Measurements from ENCODE around the gene DDA1.

The DDA1 gene

DNA sequence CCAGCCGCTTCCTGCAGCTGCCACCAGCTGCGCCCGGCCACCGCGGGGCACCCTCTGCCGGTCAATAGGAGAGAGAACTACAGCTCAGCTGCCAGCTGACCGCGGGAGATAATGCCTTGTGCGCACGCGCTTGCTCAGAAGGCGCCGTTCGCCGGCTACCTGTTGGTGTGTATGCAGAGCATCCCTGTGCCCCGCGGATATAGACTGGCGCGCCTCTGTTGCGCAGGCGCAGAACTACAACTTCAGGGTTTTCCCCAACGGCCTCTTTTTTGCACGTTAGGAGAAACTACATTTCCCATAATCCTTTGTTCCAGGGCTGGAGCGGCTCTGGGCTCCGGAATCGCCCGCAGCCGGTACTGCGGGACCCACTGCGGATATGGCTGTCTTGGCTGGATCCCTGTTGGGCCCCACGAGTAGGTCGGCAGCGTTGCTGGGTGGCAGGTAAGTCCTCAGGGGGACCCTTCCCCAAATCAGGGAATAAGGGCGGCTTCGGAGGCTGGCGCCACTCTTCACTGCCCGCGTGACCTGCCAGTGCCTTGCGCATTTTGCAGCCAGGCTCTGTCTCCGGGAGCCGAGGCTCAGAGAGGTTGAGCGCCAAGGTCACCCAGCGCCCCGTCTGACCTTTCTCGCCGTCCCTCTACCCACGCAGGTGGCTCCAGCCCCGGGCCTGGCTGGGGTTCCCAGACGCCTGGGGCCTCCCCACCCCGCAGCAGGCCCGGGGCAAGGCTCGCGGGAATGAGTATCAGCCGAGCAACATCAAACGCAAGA lies 3.7 kb upstream of the DDA1 start, which contains the start of gene MRPL34:
Gene MRPL34, plus strand, starts transcription at position 356 of the 768 bp plus-strand sequence. Its CDS starts 21 bp downstream, at position 377.
- in situ Hi-C loops (cut with HindIII; ENCODE audit: low pct_ligation_motif_present, low pct_unique_long_range_greater_than_20kb, low sequenced_read_pairs): no loop called here
- peak; percentile 97 for DNase-seq

DNA sequence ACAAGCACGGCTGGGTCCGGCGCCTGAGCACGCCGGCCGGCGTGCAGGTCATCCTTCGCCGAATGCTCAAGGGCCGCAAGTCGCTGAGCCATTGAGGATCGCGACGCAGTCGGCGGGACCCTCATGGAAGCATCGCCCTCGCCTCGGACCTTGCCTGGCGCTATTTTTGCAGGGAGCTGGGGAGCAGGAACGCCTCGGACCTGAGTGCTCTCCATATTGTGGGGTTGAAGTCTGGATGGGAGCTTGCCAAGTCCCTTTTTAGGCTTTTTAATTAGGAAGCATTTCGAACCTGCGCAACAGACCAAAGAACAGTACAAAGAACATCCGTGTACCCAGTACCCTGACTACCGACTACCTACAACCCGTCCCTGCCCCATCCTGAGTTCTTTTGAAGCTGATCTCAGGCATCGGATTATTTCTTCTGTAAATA lies 3.1 kb upstream of the DDA1 start:
- in situ Hi-C loops (cut with HindIII; ENCODE audit: low pct_ligation_motif_present, low pct_unique_long_range_greater_than_20kb, low sequenced_read_pairs): no loop called here
- DNase-seq: no peak

DNA sequence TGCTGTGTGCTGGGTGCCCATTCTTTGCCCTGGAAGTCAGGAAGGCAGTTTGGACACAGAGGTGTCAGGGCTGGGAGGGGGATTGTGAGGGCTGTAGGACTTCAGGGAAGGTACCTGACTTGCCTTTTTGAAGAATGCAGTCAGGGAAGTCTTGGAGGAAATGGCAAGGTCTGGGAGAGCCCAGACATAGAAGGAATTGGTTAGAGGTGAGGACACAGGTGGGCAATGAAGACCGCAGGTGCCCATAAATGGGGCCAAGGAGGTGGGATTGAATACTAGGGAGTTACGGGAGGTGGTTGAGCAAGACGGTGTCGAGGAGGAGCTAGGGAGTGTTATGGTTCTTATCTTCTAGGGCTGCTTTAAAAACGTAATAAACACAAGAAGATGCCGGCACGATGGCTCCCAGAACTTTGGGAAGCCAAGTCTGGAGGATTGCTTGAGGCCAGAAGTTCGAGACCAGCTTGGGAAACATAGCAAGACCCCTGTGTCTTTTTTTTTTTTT lies 1.4 kb upstream of the DDA1 start:
- no peak for DNase-seq
- in situ Hi-C loops (cut with HindIII; ENCODE audit: low pct_ligation_motif_present, low pct_unique_long_range_greater_than_20kb, low sequenced_read_pairs): no loop called here

DNA sequence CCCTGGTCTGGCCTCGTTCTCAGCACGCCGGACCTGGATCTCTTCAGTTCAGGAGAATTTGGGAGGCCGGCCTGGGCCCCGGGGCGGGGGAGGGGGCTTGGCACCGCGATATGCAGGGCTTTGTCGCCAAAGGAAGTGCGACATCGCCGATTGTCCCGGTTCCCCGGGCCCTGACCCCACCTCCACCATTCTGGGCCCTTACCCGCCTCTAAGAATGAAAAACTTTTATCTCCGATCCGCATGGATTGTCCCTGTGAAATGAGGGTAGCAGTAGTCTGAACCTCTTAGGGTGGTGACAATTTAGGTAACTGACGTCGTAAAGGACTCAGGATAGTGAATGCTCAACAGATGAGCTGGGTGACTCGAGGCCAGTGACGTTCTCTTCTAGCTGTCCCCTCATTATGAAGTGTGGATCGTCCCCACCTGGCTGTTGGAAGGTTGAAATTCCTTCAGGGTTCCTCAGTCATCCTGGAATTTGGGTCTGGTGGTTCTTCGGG lies 650 bp downstream of the DDA1 start:
- DNase-seq: no peak
- in situ Hi-C loops (cut with HindIII; ENCODE audit: low pct_ligation_motif_present, low pct_unique_long_range_greater_than_20kb, low sequenced_read_pairs): no loop called here

DNA sequence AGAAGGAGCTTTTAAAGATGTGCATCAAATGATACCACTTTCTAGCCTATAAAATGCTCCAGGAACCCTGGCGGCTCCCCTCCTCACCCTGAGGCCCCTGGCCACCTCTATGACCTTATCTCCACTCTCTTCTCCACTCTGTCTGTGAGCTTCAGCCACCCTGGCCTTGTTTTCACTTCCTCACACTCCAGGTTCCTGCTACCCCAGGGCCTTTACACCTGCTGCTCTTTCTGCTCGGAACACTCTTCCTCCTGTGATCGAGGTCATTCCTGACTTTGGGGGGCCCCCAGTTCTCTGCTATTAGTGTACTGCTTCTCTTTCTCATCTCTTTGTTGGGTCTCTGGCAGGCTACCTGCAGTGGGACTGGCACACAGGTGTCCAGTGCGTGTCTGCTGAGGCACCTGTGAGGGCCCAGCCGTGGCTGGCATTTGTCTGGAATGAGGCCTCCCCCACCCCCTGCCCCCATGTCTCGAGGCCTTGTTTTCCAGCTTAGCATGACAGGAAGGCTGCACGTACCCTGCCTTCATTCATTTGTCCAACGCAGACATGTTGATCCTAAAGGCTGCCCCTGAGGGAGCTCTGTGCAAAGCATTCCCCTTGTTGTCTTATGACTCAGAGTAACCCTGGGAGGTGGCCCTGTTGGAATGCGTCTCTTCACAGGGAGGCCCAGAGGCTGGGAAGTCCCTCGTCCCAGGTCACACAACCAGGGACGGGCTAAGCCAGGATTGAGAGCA lies 2.3 kb downstream of the DDA1 start:
- DNase-seq: peak; percentile 81
- in situ Hi-C loops (cut with HindIII; ENCODE audit: low pct_ligation_motif_present, low pct_unique_long_range_greater_than_20kb, low sequenced_read_pairs): no loop called here

DNA sequence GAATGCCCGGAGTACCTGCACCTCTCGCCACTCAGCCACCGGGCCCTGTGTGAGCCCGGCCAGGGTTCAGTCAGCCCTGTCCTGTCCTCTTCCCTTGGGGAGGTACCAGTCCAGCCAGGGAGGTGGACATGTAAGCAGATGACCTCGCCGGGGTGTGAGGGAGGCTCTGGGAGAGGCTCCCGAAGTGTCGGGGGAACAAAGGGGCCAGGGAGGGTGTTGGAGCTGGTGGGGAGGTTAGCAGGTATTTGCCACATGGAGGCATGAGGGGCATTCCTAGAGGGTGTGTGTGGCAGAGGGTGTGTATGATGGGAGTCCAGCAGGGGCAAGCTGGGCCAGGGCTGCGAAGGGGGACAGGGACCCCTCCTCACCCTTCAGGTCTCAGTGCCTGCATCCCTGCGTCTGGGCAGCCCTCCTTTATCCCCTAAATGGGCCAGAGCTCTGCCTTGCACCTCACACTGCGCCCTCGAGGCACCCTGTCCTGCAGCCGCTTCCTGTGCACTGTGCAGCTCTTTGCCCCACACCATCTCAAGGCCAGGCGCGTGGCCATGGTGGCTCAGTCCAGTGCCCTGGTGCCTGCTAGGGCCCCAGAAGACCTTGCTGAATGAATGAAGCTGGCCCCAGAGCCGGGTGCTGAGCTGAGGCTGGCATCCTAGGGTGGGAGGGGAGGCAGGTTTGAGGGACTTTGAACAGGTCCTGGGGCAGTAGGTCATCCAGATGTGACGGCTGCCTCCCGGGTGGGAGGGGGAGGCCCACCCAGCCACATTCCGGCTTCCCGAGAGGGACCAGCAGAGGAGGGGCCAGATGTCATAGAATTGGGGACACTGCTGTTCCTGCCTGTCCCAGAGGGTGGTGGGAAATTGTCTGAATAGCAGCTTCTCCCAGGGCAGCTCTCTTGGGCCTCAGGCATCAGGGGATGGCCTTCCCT lies 3.1 kb downstream of the DDA1 start:
- DNase-seq: no peak
- in situ Hi-C loops (cut with HindIII; ENCODE audit: low pct_ligation_motif_present, low pct_unique_long_range_greater_than_20kb, low sequenced_read_pairs): no loop called here

DNA sequence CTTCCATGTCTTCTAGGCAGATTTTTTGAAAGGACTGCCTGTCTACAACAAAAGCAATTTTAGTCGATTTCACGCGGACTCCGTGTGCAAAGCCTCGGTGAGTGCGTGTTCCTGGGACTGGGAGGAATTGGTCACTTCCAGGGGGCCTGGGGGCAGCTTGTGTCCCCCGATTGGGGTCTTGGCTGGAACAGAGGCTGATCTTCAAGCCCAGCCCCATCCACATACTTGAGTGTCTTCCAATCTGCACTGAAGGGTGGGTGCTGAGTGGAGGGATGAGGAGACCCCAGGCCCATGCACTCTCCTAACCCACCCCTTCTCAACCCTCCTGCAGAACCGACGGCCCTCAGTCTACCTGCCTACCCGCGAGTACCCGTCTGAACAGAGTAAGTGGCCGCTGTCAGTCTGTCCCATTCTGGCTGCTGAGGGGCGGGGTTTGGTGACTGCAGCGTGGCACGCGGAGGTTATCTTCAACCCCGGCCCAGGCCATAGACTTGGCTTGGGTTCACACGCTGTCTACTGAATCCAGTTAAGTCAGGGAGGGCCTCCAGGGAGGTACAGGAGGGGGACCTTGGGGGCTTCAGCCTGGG lies 4.7 kb downstream of the DDA1 start:
- DNase-seq: no peak
- in situ Hi-C loops (cut with HindIII; ENCODE audit: low pct_ligation_motif_present, low pct_unique_long_range_greater_than_20kb, low sequenced_read_pairs): no loop called here

DNA sequence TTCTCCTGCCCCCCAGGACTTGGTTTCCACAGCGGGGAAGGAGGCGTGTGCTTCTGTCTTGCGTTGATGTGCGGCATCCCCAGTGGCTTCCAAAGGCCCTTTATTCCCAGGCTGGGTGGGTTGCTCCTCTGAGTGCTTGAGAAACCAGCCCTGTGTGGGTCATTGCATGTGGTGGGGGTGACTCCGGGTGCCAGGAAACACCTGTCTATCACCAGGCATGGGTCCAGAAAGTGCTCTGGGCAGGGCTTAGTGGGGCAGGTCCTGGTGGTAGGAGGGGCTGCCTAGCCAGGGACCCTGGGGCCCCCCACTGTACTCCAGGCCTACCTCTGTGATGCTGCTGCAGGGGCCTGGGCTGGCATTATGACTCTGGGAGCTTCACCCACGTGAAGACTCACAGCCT lies 9.6 kb downstream of the DDA1 start:
- in situ Hi-C loops (cut with HindIII; ENCODE audit: low pct_ligation_motif_present, low pct_unique_long_range_greater_than_20kb, low sequenced_read_pairs): no loop called here
- DNase-seq: no peak

DNA sequence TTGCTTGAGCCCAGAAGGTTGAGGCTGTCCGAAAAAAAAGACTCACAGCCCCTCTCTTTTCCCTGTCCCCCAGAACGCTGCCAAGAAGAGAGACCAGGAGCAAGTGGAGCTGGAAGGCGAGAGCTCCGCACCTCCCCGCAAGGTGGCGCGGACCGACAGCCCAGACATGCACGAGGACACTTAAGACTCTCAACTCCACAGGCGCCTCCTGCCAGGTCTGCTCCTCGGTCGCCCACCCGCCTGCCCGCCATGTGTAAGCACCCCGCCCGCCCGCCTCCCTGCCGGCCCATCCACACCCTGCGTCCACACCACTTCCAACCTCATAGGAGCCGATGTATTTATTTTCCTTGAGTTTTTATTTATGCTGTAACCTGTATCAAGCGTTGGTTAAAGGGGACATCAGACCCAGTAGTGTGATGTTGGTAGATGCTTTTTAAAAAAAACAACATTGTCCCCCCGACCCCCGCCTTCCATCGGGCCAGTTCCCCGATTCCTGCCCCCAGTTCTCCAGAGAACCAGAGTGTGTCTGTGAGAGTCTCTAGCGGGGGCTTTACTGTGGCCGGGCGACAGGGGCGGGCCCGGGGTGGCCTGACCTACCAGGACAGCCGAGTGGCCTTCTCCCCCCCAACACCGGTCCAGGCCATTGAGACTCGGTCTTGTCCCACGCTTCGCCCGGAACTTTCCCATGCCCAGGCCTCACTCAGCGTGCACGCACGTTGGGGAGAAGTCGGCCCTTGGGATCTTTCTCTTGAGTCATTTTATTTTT lies 10.3 kb downstream of the DDA1 start:
- in situ Hi-C loops (cut with HindIII; ENCODE audit: low pct_ligation_motif_present, low pct_unique_long_range_greater_than_20kb, low sequenced_read_pairs): no loop called here
- no peak for DNase-seq

DNA sequence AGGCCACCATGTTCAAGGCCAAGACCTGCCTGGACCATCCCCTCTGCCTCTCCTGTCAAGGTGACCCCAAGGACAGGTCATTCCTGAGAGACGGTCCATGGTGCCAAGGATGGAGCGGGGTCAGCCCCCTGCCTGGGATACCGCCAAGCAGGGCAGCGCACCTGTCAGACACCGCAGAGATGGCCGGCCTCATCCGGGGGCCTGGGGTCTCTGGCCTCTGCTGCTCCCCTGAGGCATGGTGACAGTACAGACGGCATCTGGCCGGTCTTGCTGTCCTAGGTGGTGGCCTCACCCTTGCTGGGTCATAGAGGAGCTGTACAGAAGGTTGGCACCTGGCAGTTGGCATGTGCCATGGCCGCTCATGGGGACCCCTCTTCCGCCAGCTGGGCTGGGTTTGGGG lies 11.1 kb downstream of the DDA1 start:
- no peak for DNase-seq
- in situ Hi-C loops (cut with HindIII; ENCODE audit: low pct_ligation_motif_present, low pct_unique_long_range_greater_than_20kb, low sequenced_read_pairs): no loop called here

DNA sequence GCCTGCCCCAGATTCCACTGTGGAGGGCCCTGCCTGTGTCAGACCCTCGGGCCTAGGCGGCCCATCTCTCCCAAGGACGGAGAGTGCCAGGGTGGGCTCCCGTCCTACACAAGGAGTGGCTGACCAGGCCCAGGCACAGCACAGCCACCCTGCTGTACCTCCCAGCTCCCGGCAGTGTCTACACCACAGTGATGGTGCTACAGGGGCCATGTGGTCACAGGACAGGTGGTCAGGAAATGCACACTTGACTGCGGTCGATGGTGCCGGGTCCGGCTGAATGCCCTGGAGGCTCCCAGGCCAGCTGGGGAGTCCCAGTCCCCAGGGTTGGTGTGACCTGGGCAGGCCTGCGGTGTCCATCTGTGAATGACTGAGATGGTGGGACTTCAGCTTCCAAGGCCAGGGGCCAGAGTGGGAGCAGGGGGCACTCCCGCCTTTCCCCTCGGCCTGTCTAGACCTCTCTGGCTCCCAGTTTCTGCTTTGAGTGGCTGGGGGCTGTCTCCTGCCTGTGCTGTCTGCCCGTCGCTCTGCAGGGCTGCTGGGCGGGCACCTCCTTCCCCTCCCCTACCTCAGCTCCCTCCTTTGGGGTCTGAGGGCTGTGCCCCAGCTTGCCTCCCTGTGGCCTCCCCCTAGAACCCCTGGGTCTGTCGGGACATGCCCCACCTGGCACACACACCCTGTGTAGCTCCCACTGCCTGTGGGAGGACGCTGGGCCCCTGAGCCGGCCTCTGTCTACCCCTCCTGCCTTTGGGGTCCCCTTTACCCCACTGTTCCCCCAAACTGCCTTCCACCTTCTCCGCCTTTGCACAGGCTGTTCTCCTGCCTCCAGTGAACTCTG lies 12.5 kb downstream of the DDA1 start:
- in situ Hi-C loops (cut with HindIII; ENCODE audit: low pct_ligation_motif_present, low pct_unique_long_range_greater_than_20kb, low sequenced_read_pairs): no loop called here

DNA sequence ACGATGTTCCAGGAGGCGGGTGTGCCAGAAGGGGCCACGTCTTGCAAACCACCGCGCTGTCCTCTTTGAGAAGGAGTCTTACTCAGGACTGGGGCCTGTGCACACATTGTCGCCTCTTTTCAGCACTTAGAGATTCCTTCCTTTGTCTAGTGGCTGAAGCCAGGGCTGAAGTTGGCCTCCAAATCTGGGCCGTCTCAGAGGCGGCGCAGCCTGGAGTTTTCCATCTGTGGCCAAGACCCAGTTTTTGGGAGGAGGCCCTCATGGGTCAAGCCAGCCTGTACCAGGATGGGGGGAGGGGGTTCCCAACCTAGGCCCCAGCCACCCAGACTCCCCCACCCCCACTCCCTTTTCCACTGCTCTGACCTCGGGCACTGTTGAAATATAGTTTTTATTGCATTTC lies 13.5 kb downstream of the DDA1 start:
- in situ Hi-C loops (cut with HindIII; ENCODE audit: low pct_ligation_motif_present, low pct_unique_long_range_greater_than_20kb, low sequenced_read_pairs): no loop called here
- DNase-seq: no peak

More for the DNA sequence above, 12.5 kb downstream of the DDA1 start:
- DNase-seq: no peak

DNA sequence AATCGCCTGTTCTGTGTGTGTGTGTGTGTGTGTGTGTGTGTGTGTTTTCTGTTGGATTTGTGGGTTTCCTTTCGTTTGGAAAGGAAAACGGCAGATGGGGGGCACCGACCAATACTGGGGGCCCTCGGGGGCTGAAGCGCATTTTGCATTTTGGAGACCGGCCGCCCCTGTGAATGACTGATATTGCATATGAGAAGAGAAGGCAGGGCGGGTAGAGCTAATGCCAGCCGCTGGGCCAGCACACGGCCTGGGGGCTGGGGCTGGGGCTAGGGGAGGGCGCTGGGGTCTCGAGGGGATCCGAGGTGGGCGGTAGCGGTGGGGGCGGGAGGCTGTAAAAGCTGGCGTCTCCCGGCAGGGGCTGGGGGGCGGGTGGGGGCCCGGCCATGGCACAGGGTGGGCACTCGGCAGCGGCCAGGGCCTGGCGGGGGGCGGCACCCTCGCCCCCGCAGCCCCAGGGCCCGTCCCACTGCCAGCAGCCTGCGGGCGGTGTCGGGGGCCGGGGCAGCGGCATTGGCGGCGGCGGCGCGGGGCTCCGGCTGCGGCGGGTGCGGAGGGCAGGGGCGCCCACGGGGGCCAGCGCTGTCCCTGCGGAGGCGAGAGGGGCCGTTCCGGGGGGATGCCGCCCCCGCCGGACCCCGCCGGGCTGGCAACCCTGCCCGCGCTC lies 14.1 kb downstream of the DDA1 start:
- no peak for DNase-seq
- in situ Hi-C loops (cut with HindIII; ENCODE audit: low pct_ligation_motif_present, low pct_unique_long_range_greater_than_20kb, low sequenced_read_pairs): no loop called here

DNA sequence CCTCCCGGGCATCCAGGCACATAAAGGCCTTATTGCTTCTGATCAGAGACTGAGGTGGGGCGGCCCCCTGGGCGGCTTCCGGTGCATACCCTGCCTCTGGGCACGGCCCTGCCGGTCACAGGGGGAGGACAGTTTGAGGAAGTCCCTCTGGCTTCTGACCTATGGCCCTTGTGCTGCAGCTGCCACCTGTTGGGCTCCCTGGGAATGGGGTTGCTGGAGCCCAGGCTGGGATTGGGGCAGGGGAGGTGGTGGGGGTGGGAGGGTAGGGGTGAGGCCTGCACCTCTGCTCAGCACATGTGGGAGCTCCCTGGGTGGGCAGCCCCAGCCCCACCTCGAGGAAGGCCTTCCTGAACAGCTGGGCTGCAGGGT lies 14.6 kb downstream of the DDA1 start:
- DNase-seq: no peak
- in situ Hi-C loops (cut with HindIII; ENCODE audit: low pct_ligation_motif_present, low pct_unique_long_range_greater_than_20kb, low sequenced_read_pairs): no loop called here

DNA sequence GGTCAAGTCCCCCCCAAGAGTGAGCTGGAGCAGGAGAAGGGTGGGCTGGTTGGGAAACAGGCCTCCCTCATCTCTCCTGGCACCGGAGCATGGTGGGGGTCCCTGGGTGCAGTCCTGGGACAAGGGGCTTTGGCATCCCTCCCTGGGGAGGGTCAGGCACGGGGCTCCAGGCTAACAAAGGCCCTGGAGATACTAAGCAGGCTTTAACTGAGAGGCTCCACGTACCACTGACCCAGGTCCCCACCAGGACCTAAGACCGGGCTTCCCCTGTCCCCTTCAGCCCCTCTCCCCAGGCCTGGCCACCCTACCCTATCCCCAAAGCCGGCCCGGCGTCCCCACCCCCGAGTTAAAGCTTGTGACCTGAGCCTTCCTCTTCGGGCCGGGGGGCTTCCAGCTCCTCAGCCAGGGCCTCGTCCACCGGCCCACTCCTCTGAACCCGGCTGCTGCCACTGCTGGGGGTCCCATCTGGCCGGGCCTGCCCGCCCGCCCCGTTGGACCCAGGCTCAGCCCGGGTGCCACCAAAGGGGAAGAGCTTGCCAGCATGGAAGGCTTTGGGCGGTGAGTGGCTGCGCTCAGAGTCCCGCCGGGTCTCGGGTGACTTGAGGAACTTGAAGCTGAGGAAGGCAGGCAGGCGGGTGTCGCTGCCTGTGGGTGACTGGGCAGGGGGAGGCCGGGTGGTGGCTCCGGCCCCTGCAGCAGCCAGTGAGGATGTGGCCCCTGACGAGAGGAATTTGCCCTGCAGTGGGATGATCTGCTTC lies 15.2 kb downstream of the DDA1 start:
- in situ Hi-C loops (cut with HindIII; ENCODE audit: low pct_ligation_motif_present, low pct_unique_long_range_greater_than_20kb, low sequenced_read_pairs): no loop called here
- no peak for DNase-seq

DNA sequence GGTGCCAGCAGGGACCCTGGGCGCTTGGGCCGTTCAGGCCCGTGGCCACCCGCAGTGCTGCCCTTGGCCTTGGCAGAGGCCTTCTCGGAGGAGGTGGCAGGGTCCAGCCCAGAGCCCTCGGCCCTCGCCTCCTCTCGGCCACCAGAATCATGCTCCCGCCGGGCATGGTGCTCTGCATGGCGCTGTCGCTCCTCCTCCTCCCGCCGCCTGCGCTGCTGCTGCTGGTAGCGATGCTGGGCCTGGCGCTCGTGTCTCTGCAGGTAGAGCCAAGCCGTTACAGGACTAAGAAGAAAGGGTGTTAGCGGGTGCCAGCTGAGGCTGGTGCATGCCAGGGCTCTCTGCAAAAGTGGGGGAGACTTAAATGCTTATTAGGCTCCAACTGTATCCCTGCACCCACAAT lies 15.8 kb downstream of the DDA1 start:
- no peak for DNase-seq
- in situ Hi-C loops (cut with HindIII; ENCODE audit: low pct_ligation_motif_present, low pct_unique_long_range_greater_than_20kb, low sequenced_read_pairs): no loop called here
